Gastrocnemius medialis (tissue), 4 donors: ENCODE results near the gene EVA1B.

Experiments used
- POLR2A ChIP-seq, 2 donors: fragments of 450-650 bp; IDR thresholded peaks; one replicate each; pipeline ENCODE4 v1.6.1; 2017; ENCODE audit warnings: antibody characterized with exemption in 2 of 2, mild to moderate bottlenecking in 2 of 2, moderate library complexity in 2 of 2
- TF ChIP-seq, protein P1 (sequence below), 5 experiments: fragments of 450-650 bp in 3 of 5; fragments of 200-600 bp in 2 of 5; sonication (generic) in 2 of 5; IDR thresholded peaks in 4 of 5; conservative IDR thresholded peaks in 1 of 5; 1 replicate in 4 of 5; 2 replicates in 1 of 5; pipeline ENCODE4 v1.5.1; 2016 to 2019; ENCODE audit warnings: antibody characterized with exemption in 5 of 5, mild to moderate bottlenecking in 3 of 5, moderate library complexity in 3 of 5

DNA sequence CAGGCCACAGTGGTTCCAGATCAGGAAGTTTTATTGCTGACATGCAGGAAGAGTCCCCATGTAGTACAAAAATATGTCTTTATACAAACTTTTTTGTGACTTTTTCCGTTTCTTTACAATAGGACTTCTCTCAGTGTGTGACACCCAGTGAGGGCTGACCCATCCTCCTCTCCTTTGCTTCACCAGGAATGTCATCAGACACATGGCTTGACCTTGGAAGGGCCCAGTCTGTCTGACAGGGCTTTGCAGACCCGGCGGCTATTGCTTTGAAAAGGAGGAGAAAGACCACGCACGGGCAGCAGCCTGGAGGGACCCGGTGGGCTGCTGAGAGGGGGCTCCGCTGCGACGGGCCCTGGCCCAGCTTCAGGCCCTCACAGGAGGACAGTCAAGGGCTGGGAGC lies 16.2 kb upstream of the EVA1B start:
- TF ChIP-seq, protein P1, sequence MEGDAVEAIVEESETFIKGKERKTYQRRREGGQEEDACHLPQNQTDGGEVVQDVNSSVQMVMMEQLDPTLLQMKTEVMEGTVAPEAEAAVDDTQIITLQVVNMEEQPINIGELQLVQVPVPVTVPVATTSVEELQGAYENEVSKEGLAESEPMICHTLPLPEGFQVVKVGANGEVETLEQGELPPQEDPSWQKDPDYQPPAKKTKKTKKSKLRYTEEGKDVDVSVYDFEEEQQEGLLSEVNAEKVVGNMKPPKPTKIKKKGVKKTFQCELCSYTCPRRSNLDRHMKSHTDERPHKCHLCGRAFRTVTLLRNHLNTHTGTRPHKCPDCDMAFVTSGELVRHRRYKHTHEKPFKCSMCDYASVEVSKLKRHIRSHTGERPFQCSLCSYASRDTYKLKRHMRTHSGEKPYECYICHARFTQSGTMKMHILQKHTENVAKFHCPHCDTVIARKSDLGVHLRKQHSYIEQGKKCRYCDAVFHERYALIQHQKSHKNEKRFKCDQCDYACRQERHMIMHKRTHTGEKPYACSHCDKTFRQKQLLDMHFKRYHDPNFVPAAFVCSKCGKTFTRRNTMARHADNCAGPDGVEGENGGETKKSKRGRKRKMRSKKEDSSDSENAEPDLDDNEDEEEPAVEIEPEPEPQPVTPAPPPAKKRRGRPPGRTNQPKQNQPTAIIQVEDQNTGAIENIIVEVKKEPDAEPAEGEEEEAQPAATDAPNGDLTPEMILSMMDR (IDR thresholded peaks at IDR 0.05 in 4 of 5, conservative IDR thresholded peaks at IDR 0.05 in 1 of 5) = no peak
- no peak for TF ChIP-seq POLR2A (IDR thresholded peaks at IDR 0.05)
